T-helper 1 cell (primary cell): ENCODE data around the gene PRADC1.
A peak's percentile ranks its signal among the peaks of the same experiment; 100 is the strongest.
"Not testable (repeated sequence)": the region's sequence is repeated elsewhere in the genome, so short reads cannot be mapped to it uniquely, and the experiment has no call there.

Source experiments
- DNase-seq, 5 donors: peaks; one replicate each; pipeline ENCODE4 v3.0.0-alpha.2; 2012 to 2020
- total RNA-seq, 4 donors: gene quantifications; one replicate each; lab custom pipeline; 2026; lab: John Stamatoyannopoulos, UW

Gene PRADC1
- total RNA-seq: 3.1 to 5.4 (median 3.8) reads per million in 4 donors

DNA sequence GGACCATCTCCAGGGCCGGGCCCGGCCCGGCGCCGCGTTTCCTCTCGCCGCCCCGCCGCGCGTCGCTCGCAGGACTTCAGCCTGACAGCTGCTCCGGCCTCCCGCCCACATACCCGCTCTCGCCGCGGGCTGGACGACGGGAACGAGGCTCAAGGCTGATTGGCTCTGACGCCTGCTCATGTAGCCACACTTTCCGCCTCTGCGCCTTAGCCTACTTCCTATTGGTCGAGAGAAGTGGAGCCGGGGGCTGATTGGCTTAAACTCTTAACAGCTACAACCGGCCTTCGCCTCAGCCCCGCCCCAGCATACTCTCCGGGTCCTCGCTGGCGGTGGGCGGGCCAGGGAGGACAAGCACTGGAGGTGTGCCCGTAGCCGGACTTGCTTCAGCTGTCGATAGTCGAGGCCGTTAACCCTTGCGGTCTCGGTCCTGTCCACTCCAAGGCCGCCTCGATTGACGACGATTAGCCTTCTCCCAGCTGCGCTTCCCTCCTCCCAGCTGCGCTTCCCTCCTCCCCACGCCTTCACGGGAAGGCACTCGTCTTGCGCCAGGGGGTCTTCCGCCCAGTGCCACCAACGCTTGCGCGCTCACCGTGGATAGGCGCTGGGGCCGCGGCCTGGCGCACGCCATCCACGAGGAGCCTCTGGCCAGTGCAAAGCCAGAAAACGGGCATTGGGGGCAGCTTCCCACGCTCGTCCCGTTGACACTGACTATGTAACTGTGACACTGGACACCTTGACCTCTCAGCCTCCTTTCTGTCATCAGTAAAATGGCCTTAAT is at the start of gene PRADC1:
Gene PRADC1 (minus strand): TSS at position 86 of the 778 bp plus-strand sequence. CDS start 79 bp downstream, at position 7.
- peak; percentile 88 to 97 (median 92) for DNase-seq

DNA sequence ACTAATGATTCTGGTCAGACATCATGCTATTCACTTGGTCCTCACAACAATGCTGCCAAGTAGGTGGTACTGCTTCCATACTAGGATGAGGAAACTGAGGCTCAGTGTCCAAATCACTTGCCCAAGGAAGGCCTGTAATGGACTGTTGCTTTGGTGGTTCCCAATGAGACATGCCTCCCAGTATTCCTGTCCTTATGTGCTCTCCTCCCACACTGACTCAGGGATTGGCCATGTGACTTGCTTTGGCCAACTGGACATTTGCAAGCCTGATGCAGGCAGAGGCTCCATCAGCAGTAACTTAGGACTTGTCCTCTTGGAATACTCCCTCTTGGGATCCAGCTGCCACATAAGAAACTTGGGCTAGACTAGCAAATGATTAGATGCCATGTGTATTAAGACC is 48.2 kb upstream of the PRADC1 start:
- DNase-seq: no peak

DNA sequence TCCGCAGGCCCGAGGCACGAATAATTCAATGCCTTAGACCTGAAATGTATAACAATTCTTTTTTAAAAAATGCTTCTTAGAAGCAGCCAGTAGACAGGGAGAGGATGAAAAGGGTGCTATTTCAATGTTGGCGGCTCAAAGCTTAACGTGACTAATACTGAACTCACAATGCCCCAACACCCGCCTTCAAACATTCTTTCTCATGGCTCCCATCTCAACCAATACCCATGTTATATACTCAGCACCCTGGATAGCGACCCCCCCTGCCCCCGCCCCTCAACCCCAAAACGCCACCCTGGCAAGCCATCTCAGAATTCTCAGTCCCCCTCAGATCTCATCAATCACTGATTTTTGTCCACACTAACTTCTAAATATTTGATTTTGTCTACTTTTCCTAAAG is 46.8 kb upstream of the PRADC1 start:
- no peak for DNase-seq

DNA sequence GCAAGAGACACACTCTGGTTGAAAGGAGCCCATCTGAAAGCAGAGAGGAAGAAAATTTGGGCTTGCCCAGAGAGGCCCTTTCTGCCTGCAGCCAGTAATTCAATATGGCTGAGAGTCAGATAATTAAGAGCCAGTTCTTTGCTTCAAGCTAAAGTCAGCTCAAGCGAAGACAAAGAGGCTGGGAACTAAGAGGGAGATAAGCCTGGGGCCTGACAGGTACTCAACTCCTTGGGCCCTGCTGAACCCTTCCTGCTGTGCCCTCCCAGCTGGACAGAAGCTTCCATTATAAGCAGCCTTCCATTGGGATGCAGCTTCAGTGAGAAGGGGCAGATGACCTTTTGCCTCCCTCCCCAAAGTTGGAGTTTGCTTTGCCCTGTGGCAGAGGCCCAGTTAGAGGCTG is 39.2 kb upstream of the PRADC1 start:
- no peak for DNase-seq

DNA sequence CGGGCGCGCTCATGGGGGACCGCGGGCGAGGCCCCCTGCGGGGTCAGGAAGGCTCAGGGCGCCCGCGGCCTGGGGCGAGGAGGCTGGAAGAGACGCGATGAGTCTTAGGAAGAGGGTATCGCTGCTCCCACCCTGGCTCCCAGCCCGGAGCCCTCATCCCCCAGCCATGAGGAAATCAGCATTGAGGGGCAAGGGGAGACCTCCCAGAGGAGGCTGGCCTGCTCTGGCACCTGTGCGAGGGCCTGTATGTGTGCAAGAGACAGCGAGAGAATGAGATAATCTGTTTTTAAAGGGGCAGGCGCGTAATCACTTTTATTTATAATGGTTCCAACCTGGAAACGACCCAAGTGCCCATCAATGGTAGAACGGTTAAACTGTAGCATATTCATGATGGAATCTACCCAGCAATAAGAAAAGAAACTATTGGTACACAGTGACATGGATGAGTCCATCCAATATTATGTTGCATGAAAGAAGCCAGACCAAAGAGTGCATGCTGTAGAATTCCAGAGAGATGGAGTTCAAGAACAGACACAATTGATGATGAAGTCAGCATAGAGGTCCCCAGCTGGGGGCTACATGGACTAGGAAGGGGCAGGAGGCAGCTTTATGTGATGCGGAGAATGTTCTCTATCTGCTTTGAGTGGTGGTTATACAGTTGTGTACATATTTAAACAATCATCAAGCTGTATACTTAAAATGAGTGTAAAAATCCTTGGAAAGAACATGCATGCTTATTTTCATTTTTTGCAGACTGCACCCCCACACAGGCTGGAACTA is 36.8 kb upstream of the PRADC1 start:
- no peak for DNase-seq

DNA sequence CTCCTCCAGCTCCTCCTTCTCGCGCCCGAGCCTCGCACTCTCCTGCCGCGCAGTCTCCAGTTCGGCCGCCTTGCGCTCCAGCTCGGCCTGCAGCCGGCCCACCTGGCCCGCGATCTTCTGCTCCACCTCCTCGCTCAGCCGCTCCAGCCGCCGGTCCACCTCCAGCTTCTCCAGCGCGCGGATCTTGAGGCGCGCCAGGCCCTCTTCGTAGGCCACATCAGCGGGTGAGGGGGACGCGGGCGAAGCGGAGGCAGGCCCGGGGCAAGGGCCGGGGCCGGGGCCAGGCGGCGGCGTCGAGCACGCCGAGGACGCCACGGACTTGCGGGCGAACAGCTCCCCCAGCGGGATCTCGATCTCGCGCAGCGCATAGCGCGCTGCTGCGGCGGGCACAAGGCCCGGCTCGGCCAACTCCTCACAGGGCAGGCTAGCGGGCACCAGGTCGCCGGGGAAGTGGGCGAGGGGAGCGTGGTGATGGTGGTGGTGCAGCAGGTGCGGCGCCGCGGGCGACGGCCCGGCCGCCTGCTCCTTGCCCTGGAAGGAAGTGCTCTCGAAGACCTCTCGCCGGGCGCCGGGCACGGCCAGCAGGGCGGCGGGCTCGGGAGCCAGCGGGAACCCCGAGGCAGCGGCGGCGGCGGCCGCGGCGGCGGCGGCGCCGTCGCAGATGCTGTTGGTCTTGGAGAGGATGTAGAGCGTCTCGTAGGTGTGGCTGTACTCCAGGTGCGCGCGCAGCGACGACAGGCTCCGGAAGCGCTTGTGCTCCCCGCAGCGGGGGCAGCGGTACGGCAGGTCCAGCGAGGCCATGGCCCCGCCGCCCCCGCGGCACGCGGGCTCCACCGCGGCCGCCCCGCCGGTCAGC is 36.0 kb upstream of the PRADC1 start:
- peak; percentile 62 to 82 (median 72) for DNase-seq

DNA sequence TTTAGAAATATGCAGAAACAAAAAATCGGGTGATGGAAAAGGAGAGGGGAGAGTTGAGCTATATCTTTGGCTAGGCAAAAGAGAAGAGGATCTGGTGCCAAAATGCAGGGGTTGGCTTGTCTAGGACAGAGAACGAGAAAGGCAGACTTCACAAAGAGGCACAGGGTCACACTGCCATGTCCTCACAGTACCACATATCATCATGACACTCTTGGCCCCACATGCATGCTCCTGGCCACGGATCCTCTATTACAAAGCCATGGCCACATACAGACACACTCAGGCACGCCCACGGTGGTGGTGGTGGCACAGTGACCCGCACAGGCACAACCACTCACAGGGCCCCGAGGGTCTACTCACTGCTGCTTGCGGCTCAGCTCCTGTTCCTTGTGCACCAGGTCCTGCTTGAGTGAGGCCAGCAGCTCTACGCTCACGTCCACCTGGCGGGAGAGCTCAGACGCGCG is 35.4 kb upstream of the PRADC1 start:
- no peak for DNase-seq

DNA sequence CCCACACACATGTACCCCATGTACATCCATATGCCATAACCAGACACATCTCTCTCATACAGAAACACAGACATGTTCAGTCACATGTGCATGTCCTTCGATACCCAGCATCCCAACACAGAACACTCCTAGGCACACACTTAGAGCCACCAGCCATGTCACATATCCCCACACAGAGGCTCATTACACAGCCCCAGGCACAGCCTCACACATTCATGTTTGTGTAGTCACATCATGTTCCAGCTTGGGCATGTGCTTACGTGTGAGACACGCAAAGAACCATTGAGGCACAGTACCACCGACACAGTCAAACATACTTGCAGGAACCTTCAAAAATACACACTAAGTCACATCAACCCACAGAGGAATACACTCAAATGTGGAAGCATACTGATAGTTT is 34.0 kb upstream of the PRADC1 start:
- DNase-seq: no peak

DNA sequence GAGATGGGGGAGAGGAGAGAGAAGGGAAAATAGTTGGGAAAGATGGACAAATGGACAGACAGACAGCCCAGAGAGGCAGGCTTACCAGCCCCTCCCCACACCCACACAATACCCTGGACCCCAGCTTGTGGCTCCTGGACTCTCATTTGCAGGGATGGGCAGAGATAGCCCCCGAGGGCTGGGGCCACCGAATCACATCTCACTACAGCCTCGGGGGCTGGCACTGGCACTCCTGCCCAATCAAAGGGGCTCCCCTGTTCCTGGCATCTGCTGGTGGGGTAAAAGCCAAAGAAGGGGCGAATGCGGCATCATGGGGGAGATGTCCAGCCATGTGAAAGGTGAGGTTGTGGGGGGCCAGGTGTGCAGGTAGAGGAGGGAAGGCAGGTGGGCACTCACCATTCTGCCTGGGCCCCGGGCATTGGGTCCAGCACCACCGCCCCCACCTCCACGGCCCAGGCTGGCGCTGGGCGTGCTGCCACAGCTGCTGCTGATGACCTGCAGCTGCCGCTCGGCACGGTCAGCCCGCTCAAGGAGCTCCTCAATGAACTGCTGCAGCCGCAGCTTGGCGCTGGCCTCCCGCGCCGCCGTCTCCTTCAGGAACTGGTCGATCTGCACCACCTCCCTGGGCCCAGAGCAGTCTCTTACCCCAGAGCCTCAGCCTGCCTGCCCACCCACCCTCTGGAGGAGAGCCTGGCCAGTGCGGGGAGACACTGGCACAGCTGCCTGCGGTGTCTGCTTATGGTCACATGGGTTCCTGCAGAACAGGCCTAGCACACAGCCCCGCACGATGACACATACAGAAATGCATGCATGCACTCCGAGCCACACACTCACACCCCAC is 33.2 kb upstream of the PRADC1 start:
- no peak for DNase-seq

DNA sequence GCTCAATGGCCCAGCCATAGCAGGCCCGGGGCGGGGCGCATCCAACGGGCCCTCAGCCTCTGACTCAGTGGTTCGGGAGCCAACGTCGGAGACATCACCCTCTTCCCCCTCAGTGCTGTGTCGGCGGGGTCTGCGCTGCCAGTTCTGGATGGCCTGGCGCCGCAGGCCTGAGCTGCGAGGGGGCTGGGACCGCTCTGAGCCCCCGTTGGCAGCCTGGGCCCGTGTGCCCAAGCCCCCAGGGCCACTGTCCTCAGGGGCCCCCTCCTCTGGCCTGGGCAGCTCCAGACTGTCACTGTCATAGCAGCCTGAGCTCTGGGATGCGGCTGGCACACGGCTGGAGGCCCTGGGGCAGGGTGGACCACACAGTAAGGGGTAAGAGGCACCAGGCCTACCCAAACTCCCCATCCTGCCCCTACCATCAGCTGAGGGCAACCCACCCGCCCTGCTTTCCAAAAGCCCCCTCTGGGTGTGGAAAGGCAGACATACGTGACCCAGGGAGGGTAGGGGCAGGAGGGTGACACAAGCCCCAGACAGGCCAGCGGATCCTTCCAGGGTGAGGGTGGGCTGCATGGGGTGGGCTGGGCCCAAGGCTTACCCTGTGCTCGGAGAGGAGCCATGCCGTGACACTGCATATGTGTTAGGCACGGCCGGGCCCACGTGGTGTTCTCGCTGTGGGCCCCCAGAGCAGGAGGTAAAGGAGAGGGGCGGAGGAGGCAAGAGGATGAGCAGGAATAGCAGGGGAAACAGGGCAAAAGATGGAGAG is 32.4 kb upstream of the PRADC1 start:
- DNase-seq: no peak

DNA sequence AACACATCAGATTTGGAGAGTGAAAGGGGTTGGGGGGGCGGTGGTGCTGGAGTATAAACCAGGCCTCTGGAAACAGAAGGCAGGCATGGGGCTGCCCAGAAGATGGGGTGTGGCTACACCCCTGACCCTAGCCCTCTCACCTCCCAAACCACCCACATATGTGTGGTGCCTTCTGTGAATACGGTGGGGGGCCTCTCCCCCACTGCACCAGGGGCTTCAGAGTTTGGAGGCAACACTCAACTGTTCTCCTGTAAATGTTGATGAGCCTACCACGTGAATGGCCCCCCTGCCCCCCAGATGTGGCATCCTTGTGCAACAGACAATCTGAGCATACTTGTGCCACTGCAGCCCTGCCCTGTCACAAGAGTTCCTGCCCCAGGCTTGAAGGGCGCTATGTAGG is 31.7 kb upstream of the PRADC1 start:
- DNase-seq: no peak

DNA sequence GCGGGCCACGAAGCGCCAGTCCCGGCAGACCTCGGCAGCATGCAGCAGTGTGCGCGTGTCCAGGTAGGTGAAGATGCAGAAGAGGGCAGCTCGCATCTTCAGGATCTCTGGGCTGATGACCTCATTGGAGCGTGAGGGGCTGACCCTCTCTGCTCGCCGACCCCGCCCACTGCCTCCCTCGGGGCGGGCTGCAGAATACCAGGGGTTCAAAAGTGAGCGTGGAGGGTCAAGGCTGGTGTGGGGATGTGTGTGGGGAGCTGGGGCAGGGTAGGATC is 31.2 kb upstream of the PRADC1 start:
- DNase-seq: no peak

DNA sequence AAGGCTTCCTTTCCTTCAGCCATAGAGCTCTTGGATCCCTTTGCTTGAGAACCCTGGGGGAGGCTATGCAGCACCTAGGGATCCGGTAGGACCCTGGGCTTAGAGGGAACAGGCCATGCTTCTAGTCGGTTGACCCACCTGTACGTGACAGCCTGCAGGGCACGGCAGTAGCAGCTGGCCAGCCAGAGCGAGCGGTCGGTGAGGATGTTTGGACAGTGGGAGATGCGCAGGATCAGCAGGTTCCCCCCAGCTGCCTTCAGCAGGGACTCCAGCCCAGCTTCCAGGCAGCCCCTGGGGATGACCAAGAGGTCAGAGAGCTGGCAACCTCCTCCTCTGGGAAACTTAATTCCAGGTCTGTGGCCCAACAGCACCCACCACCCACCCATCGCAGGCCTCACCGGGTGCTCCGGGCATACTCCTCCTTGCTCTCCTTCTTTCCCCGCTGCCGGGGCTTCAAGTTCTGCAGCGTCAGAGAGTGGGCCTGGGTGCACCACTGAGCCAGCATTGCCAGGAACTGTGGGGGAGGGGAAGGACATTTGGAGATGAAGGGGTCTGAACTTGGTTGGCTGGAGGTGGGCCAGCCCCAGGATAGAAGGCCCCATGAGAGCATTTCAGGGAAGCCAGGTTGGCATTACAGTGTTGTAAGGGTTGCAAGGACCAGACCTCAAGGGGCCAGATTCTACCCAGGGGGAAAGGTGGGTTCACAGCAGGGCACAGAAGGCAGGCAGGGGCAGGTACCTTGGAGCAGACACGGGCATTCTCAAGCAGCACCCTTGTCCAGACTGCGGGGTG is 30.7 kb upstream of the PRADC1 start:
- no peak for DNase-seq

DNA sequence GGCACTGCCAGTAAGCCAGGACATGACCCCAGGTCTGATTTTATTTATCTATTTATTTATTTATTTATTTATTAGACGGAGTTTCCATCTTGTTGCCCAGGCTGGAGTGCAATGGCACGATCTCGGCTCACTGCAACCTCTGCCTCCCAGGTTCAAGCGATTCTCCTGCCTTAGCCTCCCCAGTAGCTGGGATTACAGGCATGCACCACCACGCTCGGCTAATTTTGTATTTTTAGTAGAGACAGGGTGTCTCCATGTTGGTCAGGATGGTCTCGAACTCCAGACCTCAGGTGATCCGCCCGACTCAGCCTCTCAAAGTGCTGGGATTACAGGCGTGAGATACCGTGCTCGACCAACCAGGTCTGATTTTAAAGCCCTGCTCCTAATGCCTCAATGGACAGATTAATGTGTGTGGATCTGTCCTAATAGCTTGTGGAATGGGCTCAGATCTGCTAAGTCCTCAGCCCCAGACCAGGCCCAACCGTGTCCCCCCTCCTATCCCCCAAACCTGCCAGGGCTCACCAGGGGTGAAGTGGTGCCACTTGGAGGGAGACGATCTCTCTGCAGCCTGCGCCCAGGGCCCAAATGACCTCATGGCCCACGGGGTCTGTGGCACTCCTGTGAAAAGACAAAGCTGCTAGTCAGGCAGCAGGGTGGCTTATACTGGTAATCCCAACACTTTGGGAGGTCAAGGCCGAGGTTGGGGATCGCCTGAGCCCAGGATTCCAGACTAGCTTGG is 29.8 kb upstream of the PRADC1 start:
- DNase-seq: not testable (repeated sequence)

DNA sequence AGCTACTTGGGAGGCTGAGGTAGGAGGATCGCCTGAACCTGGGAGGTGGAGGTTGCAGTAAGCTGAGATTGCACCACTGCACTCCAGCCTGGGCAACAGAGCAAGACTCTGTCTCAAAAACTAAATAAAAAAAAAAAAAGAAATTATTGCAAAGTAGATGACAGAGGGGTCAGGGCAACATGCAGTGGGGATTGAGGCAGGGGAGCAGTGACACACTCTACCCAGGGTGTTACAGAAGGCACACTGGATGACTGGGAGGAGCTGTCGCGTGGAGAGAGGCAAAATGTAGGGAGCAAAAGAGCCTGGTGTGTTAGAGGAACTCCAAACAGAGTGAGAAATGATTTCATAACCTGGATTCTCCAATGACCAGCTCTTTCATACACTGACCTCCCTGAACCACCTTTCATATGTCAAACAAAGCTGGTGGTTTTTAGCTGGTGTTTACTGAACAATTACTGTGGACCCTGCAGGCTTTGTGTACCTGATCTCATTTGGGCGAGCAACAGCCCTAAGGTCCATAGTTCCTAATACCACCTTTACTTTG is 29.1 kb upstream of the PRADC1 start:
- DNase-seq: no peak

DNA sequence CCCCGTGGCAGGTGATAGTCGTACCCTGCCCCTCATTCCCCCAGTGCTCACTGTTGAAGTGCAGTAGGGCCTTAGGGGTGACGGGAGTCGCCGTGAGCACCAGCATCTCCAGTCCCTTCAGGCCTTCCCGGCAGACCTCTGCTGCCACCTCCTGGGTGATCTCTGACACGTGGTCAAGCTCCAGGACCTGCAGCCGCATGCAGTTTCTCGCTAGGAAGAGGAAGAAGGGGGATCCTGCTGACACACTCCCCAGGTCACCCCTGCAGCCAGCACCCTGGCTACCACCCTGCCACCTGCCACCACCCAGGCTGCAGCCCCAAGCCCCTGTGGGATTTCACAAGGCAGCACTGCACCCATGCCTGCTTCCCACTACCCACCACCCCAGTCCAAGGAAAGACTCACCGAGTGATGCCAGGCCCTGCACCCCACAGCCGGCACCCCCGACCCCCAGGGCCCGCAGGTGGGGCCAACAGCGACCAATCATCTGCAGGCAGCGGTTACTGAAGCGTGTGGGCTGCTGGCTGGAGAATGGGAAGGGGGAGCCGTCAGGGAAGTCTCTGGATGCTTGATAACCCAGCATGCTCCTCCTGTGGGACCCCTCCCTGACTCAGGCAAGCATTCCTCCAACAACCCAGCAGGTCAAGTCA is 27.4 kb upstream of the PRADC1 start:
- no peak for DNase-seq

DNA sequence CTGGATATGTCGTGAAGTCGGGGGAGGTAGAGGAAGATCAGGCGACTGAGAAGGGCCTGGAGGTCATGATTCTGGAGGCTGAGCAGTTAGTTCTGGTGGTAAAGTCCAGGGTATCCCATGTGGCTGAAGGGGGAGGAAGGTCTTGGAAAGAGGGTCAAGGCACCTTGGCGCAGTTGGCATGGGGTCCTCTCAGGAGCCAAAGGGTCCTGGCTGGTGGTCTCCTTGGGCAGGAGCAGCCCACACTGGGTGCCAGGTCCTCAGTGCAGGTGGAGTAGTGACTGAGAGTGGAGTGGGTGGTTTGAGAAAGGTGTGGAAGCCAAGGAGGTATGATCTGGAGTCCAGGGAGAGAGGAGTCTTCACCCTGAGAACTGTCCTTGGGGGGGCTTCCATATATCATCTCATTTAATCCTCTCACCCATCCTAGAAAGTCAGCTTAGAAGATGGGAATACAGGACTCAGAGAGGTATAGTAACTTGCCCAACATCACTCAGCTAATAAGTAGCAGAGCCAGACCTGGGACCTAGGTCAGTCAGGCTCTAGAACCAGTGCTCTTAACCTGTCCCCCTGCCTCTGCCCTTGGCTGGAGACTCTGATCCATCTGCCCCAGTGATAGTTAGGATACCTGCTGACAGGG is 26.8 kb upstream of the PRADC1 start:
- DNase-seq: no peak

DNA sequence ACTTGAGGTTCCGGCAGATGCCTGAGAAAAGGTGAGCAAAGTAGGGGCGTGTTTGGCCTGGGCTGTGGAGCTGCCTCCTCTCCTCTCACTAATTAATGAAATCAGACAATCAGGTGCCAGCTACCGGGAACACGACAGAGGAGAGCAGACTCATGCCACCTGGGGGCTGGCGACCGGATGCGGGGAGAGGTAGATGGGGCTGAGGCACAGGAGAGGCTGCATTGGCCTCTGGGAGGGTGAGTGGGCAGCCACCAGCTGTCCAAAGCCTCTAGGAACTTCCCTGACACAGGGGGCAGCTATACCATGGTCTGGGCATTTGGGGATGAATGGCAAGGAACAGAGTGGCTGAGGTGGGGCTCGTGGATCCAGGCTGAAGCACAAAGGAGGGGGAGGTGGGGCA is 26.2 kb upstream of the PRADC1 start:
- no peak for DNase-seq

DNA sequence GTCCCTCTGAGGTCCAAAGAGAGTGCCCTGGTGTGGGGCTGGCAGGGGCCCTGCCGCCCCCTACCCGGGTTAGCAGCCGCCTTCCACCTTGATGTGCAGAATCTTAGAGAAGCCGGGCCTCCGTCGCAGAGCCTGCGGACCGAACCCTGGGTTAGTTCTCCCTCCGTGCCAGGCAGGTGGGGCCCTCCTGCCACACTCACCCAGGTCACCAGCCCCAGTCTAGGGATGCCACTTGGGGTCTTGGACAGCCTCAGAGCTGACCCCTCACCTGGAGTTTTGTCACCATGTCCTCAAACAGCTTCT is 25.8 kb upstream of the PRADC1 start:
- DNase-seq: no peak
